Stimulated activated naive CD4-positive, alpha-beta T cell treated with Interleukin-2 at 50 U/mL for 16 hours (primary cell): ENCODE measurements around the gene ARMH3.
A peak's percentile ranks its signal among the peaks of the same experiment; 100 is the strongest.

Source experiments
- DNase-seq: peaks from one replicate; lab custom pipeline; 2025; lab: John Stamatoyannopoulos, UW

The ARMH3 gene

DNA sequence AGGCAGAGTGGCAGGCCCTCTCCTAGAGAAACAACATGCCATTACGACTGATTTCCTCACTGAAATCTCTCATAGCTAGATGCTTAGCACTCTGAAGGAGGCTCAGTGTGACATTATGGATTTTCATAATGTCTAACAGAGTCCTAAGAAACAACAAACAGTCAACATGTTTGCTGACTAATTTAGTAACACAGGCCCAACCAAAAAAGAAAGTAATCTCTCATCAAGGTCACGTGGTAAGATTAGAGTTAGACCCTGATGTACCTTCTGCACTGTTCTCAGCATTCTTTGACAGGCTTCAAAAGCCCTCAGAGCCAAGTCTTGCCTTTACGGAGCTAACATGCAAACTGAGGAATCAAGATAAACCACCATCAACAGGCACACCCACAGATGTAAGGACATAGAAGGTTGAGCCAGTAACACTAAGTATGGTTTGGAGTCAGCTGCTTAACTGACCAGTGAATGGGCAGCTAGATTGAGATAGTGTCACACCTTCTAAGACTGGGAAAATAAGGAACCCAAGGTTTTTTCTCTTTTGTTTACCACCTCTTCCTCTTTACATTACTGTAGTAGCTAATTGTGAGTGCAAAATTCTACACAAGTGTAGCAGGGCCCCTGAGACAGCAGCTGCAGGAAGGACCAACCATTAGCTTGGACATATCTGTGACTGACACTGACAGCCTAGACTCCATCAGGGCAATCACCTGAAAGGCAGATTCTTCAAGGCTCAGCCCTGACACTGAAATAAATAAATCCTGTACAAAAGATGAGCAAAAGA, 197.1 kb downstream of the ARMH3 start:
- DNase-seq, result no peak

DNA sequence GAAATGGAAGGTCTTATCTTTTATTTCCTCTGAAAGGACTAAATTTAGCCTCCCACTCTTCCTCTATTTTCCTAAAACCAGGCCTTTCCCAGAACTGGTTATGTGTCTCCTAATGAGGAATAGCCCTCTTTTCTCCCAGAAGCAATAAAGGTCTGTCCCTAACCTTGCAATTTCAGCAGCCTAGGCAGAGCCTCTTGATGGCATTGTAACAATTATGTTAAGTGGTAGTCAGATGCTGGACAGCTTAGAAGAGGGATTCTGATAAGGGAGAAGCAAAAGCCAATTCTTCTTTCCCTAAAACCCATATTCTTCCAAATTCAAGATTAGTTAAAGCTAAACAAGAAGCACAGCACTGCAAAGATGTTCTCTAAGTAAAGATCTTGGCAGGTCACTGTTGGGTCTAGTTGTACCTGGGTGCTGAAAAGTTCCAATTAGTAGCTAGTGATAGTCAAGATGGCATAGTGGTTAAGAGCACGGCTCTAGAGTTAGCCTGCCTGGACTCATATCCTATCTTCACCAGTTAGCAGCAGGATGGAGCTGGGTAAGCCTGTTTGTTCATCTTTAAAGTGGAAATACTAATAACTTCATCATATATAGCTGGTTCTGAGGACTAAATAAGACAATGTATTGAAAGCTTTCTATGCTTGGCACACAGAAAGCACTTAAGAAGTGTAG, 198.0 kb downstream of the ARMH3 start:
- no peak for DNase-seq

DNA sequence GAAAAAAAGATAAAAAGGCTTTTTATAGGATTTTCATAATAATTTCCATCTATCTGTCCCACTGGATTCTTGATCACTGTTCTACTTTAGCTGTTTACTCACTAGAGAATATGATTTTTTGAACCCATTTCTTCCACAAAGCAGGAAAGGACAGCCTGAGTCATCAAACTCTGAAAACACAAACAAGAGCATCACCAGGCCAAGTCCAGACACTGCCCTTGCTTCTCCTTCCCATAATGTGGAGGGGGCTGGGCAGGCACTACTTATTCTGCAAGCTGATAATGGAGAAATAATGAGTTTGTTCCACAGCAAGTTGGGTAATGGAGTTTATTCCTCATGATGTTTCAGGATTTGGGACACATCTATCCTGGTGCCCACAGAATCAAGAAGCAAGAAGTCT, 199.3 kb downstream of the ARMH3 start:
- no peak for DNase-seq

DNA sequence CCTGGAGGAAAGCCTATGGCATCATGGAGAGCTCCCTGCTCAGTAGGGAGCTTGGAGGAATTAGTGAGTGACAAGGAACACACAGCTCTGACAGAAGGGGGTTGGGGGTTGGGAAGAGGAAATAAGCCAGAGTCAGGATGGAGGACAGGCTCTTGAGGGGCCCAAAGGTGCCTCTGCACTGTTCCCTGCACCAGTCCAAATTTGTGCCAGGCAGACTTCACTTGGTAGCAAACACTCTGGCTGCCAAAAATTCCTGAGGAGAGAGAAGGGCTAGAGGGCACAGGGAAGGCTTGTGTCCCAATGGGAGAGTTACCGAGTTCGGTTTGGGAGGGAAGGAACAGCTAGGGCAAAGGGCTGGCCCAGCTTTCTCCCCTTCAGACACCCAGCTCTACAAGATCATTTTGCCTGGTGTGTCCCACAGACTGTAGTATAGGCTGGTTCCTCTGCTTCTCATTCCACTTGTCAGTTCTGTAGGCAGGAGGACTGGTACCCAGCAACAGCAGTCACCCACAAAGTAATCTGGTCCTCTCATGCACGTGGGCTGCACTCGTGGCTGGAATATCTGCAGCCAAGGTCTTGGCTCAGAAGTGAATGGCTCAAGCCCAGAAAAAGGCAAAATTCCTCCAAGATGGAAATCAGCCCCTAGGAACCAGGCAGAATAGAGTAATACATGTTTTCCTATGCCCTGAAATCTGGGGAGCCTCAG, 204.4 kb downstream of the ARMH3 start:
- DNase-seq, result no peak

DNA sequence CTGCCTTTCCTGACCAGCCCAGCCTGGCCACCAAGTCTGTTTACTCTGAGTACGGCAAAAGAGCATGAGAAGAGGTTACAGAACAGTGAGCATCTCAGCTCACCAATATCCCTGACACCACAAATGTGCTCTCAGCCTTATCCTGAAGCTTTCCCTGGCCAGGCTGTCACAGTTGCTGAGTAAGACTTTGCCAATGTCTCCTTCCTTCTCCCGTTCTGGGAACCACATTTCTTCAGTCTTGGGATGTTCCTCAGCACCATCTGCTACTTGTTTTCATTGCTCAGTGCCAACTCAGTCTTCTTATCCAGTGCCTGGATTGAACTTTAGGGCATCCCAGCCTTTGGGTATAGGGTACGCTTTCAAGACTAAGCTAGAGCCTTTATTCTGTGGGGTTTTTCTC, 205.2 kb downstream of the ARMH3 start:
- no peak for DNase-seq

DNA sequence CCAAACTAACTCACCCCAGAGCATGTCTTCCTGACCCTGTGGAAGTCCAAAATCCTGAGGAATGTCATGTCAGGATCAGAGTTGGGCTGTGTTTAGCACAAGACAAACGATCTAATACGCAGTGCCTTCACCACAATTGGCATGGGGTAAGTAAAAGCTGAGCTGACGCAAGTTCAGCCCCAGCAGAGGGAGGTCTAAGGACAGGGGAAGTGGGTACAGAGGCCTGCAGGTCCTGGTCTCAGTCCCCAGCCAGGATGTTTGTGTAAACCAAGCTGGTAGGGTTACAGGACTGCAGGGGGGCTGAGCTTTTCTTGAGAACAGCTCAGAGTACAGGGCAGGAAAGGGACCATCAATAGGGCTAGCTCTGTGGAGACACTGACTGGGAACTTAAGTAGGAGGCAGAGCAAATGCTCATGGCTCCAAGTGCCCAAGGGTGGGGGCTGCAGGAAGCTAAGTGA, 207.1 kb downstream of the ARMH3 start:
- DNase-seq, result no peak

DNA sequence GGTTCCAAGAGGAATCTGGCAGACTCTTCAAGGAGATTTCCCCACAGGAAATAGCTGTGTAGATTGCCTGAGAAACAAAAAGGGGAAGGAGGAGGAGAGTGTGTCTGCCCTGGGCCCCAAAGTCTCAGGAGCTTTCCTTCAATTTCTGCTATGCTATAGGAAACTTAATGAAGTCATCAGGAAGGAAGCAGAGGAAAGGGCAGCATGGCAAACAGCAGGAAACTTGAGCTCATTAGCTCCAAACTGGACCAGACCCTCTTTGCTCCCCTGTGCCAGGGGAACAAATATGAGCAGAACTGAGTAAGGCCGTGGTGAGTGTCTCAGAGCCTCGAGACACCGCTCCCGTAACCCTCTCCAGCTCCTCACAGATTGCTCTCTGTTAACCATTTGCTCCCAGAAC, 207.6 kb downstream of the ARMH3 start:
- no peak for DNase-seq

DNA sequence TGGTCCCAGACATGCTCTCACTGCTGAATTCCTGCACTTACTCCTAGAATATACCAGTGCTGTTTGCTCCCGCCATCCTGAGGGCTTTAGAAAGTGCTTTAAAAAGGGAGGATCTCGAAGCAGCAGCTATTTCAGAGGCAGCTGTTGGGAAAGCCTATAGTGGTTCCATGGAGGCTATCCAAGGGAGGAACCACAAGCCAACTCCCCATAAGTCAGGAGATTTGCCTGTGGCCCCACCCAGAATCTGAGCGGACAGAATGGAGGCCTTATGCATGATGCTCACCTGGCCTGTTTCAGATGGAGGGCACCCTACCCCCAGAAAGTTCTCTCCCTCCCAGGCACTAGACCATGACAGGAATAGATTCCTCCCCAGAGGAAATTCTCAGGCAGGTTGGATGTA, 210.1 kb downstream of the ARMH3 start:
- DNase-seq, result no peak

DNA sequence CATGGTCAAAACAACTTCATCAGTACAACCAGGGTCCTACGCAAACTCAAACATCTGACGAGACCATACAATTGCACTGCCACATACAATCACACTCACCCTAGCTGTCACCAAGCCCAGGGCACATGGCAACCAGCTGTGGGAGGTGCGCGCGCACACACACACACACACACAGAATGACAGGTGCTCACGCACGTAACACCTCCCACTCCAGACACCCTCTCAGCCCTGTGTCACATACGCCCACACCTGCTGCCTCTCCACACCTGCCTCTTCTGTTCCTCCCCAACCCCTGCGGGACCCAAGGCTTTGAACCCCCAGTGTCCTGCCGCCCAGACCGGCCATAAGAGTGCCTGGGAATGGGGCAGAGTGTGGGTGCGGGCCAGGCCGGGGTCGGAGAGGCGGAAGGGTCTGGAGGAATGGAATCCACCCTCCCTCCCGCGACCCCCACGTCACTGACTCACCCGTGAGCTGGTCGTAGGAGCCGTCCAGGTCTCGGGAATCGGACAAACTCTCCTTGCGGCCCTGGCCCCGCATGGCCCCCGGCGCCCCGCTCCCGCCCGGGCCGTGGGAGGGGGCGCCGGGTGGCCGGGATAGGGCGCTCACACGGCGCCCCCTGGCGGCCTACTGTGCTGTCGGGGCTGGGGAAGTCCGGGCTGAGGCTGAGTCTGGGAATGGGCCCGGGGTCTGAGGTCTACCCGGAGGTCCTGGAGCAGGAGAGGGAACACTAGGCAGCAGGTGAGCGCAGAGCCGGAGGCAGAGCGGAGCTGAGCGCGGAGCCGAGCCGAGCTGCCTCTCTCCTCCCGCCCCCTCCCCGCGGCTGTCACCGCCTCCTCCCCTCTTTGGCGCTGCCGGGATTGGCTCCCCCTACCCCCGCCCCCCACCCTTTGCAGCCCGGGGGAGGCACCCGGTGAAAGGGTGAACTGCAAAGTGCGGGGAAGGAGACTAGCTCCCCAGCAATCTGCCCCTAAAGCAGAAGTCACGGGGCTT, 212.6 kb downstream of the ARMH3 start, which contains the start of gene KCNIP2:
TSS of gene KCNIP2 (minus strand) at position 769 of the 990 bp plus-strand sequence. CDS start at position 537, 232 bp downstream.
- peak; percentile 64 for DNase-seq

DNA sequence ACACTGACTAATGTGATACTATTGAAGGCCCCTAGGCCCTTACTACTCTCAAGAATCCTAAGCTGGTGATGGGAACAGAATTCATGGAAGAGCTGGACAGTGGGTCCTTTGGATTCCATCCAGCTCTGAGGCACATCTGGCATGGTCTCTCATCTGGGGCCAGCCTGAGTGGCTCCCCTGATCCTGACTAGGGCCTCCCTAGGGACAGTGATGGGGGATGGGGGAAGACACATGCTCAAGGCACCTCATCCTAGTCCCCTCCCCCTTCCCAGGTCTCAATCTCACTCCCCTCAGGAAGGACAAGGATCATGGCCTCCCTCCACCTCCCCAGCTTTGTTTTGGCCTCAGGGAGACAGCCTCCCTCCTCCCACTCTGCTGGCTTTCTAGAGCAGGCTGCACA, 214.1 kb downstream of the ARMH3 start:
- no peak for DNase-seq

DNA sequence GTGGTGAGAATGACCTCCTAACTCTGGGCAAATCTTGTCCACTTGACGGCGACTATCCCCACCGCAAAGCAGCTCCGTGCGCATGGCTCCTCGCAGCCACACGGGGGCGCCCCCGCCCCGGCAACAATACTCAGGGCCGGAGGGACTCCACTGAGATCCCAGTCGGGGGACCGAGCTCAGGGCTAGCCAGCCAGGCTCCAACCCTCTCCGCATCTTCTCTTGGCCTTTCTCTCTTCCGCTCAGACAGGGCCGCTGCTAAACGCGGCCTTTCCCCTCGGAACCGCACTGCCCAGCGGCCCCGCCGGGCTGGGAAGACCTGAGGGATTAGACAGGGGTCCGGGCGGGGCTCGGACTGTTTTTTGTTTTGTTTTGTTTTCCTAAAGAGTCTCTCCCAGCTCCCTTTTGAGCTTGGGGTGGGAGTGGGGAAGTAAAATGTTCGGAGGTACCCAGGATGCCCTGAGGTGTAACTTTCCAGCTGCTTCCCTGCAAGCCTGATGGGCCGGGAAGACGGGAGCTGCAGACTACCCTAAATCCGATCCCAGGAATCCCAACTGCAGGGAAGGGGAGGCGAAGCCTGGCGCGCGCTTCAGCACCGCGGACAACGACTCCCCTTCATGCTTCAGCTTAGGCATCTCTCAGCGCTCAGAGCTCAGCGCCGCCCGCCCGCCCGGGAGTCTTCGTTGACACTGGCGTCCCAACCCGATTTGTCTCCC, 215.1 kb downstream of the ARMH3 start:
- DNase-seq, result peak; percentile 58

DNA sequence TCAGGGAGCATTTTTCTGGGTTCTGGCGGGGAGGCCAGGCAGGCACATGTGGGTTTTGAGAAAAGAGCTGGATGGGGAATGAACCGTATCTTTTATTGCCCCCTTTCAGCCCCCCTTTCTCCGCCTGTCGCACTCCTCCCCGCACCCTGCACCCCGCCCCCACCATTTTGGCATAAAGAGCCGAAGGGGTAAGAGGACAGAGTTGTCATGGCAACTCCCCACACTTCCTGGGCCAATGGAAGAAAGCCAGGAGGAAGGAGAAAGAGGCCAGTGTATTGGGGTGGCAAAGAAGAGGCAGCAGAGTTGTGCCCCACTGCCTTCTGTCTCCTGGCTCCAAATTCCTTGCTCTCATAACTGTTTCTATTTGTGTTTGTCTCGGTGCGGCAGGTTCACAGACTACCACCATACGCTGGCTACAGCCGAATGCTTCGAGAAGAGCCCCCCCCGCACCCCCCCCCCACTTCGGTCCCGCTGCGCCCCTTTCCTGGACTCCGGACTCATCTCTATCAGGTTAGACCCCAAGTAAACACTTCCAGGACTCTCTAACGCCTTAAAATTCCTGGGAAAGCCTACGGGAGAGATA, 215.8 kb downstream of the ARMH3 start:
- no peak for DNase-seq

DNA sequence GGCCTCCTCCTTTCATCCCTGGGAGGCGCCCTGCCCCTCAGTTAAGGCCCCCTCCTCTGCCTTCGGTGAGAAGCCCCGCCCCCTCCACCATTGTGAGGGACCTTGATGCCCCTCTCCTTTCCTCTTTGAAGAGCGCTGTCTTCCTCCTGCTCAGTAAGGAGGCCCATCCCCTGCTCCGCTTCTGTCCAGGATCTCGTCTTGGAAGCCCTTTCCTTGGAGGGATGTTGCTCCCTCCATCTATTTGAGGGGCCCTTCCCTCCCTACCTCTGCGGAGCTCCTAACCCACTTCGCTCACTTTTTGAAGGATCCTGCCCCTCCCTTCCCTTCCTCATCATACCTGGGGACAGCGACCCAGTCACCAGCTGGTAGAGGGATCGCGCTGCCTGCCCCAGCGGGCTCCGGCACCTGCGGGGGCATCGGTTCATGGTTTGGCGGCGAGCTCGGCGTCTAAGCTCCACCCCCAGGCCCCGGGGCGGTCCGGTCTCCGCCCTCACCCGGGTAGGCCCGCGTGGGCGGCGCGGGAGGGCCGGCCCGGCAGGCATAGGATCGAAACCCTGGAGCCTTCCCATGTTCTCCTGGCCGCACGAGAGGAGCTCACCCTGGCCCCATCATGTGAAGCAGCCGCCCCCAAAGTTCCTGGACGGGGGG, 216.4 kb downstream of the ARMH3 start:
- peak; percentile 43 for DNase-seq

DNA sequence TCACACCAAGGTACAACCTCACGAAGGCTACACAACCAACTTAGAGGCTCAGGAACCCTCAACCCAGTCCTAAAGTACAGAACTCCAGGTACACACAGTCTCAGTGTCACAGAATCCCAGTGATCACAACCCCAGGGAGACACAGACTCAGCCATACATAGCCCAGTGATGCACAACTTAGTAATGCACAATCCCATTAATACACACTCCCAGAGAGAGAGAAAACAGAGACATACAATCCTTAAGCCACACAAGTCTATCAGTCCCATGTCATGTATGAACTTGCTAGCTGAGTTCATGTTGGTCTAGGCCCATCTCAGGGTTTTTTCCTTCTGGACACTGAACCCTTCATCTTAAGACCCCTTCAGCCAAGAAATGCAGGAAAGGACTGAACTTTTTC, 217.0 kb downstream of the ARMH3 start:
- no peak for DNase-seq

DNA sequence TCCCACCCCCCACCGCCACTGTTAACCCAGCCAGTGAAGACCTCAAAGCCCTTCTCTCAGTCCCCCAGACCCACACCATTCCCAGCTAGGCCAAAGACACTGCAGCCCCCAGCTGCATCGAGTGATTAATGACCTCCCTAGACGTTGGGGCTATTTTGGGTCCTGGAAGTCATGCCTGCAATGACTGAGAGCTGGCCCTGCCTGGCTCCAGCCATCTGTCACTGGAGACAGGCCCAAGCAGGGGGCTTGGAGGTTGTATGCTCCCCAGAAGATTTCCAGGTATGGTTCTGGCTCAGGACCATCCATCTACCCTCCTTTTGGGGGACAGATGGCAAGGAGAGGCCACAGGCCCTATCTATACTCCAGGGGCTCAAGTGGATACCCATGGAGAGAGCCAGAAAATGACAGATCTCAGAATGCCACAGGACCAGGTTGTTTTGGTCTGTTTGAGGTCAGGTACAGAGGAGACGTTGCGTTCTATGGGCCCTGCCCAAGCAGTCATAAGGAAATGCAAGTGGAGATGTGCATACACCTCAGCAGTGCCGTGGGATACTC, 217.5 kb downstream of the ARMH3 start:
- no peak for DNase-seq

DNA sequence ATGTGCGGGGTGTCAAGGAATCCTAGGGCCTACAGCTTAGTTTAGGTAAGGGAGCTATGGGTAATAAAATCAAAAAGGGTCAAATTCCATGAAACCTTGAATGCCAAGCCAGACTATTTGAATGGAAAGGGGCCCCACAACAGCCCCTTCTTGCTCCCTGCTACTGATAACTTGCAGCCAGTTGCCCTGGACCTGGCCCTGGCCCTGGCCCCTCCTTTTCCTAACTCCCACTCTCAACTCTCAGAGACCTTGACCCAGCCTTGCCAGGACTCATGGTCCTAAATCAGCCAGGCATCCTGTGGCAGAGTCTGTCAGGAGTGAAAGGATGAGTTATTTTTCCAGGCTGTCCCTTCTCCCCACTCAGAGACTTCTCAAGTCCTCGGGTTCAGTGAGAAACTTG, 218.2 kb downstream of the ARMH3 start:
- DNase-seq, result no peak

DNA sequence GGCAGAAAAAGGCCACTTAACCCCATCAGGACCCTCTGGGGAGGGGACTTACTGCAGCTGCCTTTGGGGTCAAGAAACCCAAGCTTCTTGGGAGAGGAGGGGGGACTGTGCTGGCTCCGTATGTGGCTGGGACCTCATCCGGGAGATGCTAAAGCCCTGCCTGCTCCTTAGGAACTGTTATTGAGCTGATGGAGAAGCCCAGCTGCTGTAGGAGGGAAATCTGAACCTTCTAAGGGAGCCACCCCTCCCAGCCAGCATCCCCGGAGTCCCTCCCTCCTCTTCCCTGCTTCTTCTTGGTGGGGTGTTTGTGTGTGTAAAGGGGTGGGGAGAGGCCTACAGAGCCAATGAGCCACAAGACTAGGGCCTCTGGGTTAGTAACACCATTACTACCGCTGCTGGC, 220.6 kb downstream of the ARMH3 start:
- no peak for DNase-seq

DNA sequence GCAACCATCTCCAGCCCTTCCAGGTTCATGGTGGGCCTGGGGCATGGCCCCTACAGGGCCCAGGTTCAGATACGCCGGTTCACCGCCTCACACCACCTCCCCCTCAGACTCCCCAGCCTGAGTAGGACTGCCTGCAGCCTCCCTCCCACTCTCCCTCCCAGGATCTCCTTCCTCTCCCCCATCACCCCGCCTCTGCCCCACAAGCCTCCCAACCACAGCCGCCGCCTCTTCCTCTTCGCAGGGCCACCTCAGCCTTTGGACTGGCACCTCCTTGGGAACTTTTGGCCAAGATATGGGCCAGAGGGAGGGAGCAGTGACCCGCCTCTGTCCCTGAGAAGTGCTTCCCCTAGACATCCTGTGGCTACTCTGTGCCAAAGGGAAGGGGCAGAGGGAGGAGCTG, 221.6 kb downstream of the ARMH3 start:
- no peak for DNase-seq

DNA sequence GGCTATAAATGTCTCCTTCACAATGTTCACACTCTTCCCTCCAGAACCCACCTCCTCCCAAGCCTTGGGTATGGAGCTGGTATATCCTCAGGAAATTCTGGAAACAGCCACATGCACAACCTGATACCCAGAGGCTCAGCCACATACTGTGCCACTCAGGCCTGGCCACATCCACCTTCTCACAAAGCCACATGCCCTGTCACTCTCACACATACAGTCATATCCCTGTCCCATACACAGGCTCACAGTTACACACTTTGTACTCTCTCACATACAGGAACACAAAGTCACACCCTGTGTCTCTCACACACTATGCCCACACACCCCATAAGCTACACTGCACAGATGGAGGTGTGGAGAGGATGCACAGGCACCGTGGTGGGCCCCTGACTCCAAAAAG, 222.5 kb downstream of the ARMH3 start:
- DNase-seq, result no peak

DNA sequence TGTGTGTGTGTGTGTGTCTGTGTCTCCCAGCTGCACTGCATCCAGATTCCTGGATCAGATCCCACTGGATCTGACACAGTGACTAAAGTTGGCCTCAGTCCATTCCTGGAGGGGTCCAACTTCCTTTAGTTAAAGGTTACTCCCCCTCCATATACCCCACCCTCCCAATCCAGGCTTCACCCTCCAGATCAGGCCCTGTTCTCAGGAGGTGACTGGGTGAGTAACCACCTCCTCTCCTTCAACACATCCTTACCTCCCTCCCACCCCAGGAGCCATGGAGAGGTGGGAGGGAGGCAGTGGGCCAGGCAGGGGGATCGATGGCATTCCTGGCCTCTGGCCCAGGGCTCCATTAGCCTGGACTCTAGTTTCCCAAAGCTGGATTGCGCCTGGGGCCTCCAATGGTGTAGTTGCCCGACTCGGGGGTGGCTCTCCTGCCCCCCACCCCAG, 223.6 kb downstream of the ARMH3 start:
- DNase-seq, result no peak
